ENCODE data around the gene RECQL5.

GRCh38 chr17:75654176-75654575 lies 12.8 kb downstream of the RECQL5 start:
- TF ChIP-seq TAF1 (IDR thresholded peaks at IDR 0.05; ENCODE audit: low read depth): no peak
- TF ChIP-seq EZH2 (IDR thresholded peaks at IDR 0.05; ENCODE audit: borderline replicate concordance, insufficient read depth, low read length, poor library complexity, severe bottlenecking): no peak
- TF ChIP-seq CTCF (IDR thresholded peaks at IDR 0.05; ENCODE audit: poor library complexity, severe bottlenecking): no peak
- no peak for TF ChIP-seq SMC3 (conservative IDR thresholded peaks at IDR 0.05; ENCODE audit: poor library complexity)
- no peak for TF ChIP-seq REST (IDR thresholded peaks at IDR 0.05; ENCODE audit: borderline replicate concordance)

All from neural cell (in vitro differentiated cells).